ENCODE results near the gene KHSRP.

GRCh38 chr19:6392221-6393073 is 32.2 kb downstream of the KHSRP start:
- no peak for TF ChIP-seq CTCF (IDR thresholded peaks at IDR 0.05)
- no peak for TF ChIP-seq EZH2 (IDR thresholded peaks at IDR 0.05; ENCODE audit: borderline replicate concordance, insufficient read depth, low read depth, low read length, poor library complexity, severe bottlenecking)
